Endodermal cell (in vitro differentiated cells): ENCODE results near the gene IPCEF1. TPM values are rescaled to one million over a fixed set of nuclear protein-coding genes. Genes with fewer than 3 reads are reported as not detected.

ENCODE experiments used
- DNase-seq: peaks from one replicate; pipeline ENCODE4 v3.0.0-alpha.2; 2017
- H3K27ac ChIP-seq: 2 replicates; pipeline ENCODE4 v1.5.1; 2013; ENCODE audit warnings: mild to moderate bottlenecking, low read depth, low read length, moderate library complexity
- H3K27me3 ChIP-seq: 2 replicates; pipeline ENCODE4 v1.6.1; 2013; ENCODE audit warnings: mild to moderate bottlenecking, low read length, moderate library complexity; ENCODE audit not compliant: insufficient read depth, control insufficient read depth, poor library complexity, severe bottlenecking
- H3K36me3 ChIP-seq: 2 replicates; pipeline ENCODE4 v1.7.0; 2013; ENCODE audit warnings: mild to moderate bottlenecking, low read length, moderate library complexity; ENCODE audit not compliant: control insufficient read depth, insufficient read depth
- H3K4me1 ChIP-seq: one replicate; pipeline ENCODE4 v1.7.0; 2013; ENCODE audit warnings: low read length; ENCODE audit not compliant: control insufficient read depth, insufficient read depth
- H3K4me3 ChIP-seq: 2 replicates; pipeline ENCODE4 v1.5.1; 2013; ENCODE audit warnings: mild to moderate bottlenecking, low read length, moderate library complexity
- H3K9ac ChIP-seq: 2 replicates; pipeline ENCODE4 v1.6.1; 2013; ENCODE audit warnings: mild to moderate bottlenecking, low read length, moderate library complexity; ENCODE audit not compliant: poor library complexity, severe bottlenecking; ENCODE audit errors: extremely low read depth
- H3K9me3 ChIP-seq: 2 replicates; pipeline ENCODE4 v1.6.1; 2013; ENCODE audit warnings: mild to moderate bottlenecking, low read length, moderate library complexity; ENCODE audit not compliant: control insufficient read depth
- H3K27ac Mint-ChIP-seq: 2 replicates; pipeline ENCODE4 v1.8.0; 2020; ENCODE audit warnings: mixed read lengths
- H3K27me3 Mint-ChIP-seq: 2 replicates; pipeline ENCODE4 v1.8.0; 2021; ENCODE audit warnings: mild to moderate bottlenecking, mixed read lengths; ENCODE audit not compliant: insufficient read depth
- H3K36me3 Mint-ChIP-seq: 2 replicates; pipeline ENCODE4 v1.8.0; 2020; ENCODE audit warnings: low read depth, mixed read lengths
- H3K4me1 Mint-ChIP-seq: 2 replicates; pipeline ENCODE4 v1.8.0; 2020; ENCODE audit warnings: mixed read lengths
- H3K4me3 Mint-ChIP-seq: 2 replicates; pipeline ENCODE4 v1.8.0; 2020; ENCODE audit warnings: mild to moderate bottlenecking, moderate library complexity, mixed read lengths
- H3K9me3 Mint-ChIP-seq: 2 replicates; pipeline ENCODE4 v1.8.0; 2020; ENCODE audit warnings: mild to moderate bottlenecking, mixed read lengths
- WGBS, 2 experiments: methylation state at CpG; one replicate each; pipeline versions ENCODE4 v1.1.5 to v1.1.7; 2013; ENCODE audit warnings: missing lambda C conversion rate in 2 of 2, mixed read lengths in 1 of 2; ENCODE audit not compliant: insufficient coverage in 1 of 2, insufficient read length in 1 of 2; 5-methylcytosine and 5-hydroxymethylcytosine counted together
- total RNA-seq, 2 donors: library from RNA; stranded (reverse); fragmentation: NEBNext Ultra II Directional in 1 of 2; extraction: Animal tissue kit (Norgen Biotek cat#: 25700) in 1 of 2; gene quantifications; 2 replicates in 1 of 2; 3 replicates in 1 of 2; pipeline ENCODE4 v1.2.1, GENCODE V29; 2021
- TF ChIP-seq, protein P1 (sequence below): fragments of 200-600 bp; sonication (generic); conservative IDR thresholded peaks from 2 replicates; pipeline ENCODE4 v1.5.0; 2021; ENCODE audit warnings: antibody characterized with exemption, mild to moderate bottlenecking

IPCEF1 gene
- total RNA-seq, 2 donors from 2014 or later, result 2.2 to 2.8 TPM

GRCh38 chr6:154361476-154361875, 4.9 kb upstream of the IPCEF1 start:
- no peaks in the 10 kb centered on the region for H3K27me3 Mint-ChIP-seq
- Histone ChIP-seq H3K27me3 (no peaks in the 10 kb centered on the region), H3K4me1 (no peaks in the 10 kb centered on the region), H3K9me3 (no peaks in the 10 kb centered on the region), H3K9ac (no peak overlapping the region), H3K36me3 (no peaks in the 10 kb centered on the region), H3K4me3 (no peak overlapping the region), H3K27ac (no peak overlapping the region)
- H3K4me3 Mint-ChIP-seq, result no peak overlapping the region
- TF ChIP-seq, protein P1, sequence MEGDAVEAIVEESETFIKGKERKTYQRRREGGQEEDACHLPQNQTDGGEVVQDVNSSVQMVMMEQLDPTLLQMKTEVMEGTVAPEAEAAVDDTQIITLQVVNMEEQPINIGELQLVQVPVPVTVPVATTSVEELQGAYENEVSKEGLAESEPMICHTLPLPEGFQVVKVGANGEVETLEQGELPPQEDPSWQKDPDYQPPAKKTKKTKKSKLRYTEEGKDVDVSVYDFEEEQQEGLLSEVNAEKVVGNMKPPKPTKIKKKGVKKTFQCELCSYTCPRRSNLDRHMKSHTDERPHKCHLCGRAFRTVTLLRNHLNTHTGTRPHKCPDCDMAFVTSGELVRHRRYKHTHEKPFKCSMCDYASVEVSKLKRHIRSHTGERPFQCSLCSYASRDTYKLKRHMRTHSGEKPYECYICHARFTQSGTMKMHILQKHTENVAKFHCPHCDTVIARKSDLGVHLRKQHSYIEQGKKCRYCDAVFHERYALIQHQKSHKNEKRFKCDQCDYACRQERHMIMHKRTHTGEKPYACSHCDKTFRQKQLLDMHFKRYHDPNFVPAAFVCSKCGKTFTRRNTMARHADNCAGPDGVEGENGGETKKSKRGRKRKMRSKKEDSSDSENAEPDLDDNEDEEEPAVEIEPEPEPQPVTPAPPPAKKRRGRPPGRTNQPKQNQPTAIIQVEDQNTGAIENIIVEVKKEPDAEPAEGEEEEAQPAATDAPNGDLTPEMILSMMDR, result no peak
- H3K36me3 Mint-ChIP-seq, result no peaks in the 10 kb centered on the region
- H3K4me1 Mint-ChIP-seq, result no peaks in the 10 kb centered on the region
- DNase-seq, result peak; percentile 0
- WGBS, 2 experiments, result 91 to 93% methylated on average over 4 to 5 of the region's 5 CpGs
- no peak overlapping the region for H3K27ac Mint-ChIP-seq
- H3K9me3 Mint-ChIP-seq, result no peaks in the 10 kb centered on the region

GRCh38 chr6:154360476-154360875, 3.9 kb upstream of the IPCEF1 start:
- H3K4me1 Mint-ChIP-seq, result no peaks in the 10 kb centered on the region
- H3K4me3 ChIP-seq, result no peak overlapping the region
- WGBS, 2 experiments, result 93 to 100% methylated on average over 2 to 3 of the region's 3 CpGs
- no peaks in the 10 kb centered on the region for H3K36me3 Mint-ChIP-seq
- H3K36me3 ChIP-seq, result no peaks in the 10 kb centered on the region
- no peaks in the 10 kb centered on the region for H3K27me3 ChIP-seq
- TF ChIP-seq, protein P1, result no peak
- no peak overlapping the region for H3K4me3 Mint-ChIP-seq
- H3K9me3 Mint-ChIP-seq, result no peaks in the 10 kb centered on the region
- H3K4me1 ChIP-seq, result no peaks in the 10 kb centered on the region
- no peak overlapping the region for H3K27ac ChIP-seq
- H3K27ac Mint-ChIP-seq, result no peak overlapping the region
- no peaks in the 10 kb centered on the region for H3K27me3 Mint-ChIP-seq
- no peak overlapping the region for H3K9ac ChIP-seq
- DNase-seq, result no peak
- no peaks in the 10 kb centered on the region for H3K9me3 ChIP-seq

DNA sequence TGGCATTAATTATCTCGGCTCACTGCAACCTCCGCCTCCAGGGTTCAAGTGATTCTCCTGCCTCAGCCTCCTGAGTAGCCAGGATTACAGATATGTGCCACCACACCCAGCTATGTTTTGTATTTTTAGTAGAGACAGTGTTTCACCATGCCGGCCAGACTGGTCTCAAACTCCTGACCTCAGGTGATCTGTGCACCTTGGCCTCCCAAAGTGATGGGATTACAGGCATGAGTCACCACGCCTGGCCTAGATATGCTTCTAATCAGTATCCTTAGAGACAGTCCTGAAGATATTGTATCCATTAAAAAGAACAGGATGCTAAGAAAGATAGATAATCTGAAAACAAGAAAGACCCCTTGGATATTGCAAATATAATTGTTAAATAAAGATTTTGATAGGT, 3.1 kb upstream of the IPCEF1 start:
- Histone ChIP-seq H3K4me3 (no peak overlapping the region), H3K36me3 (no peaks in the 10 kb centered on the region), H3K4me1 (no peaks in the 10 kb centered on the region), H3K27me3 (no peaks in the 10 kb centered on the region), H3K9me3 (no peaks in the 10 kb centered on the region), H3K9ac (no peak overlapping the region), H3K27ac (no peak overlapping the region)
- TF ChIP-seq, protein P1, result no peak
- Mint-ChIP-seq H3K4me3 (no peak overlapping the region), H3K4me1 (no peaks in the 10 kb centered on the region), H3K36me3 (no peaks in the 10 kb centered on the region), H3K9me3 (no peaks in the 10 kb centered on the region), H3K27ac (no peak overlapping the region), H3K27me3 (no peaks in the 10 kb centered on the region)
- DNase-seq, result no peak
- 86 to 92% methylated on average over 1 to 4 of the region's 4 CpGs for WGBS, 2 experiments
